ENCODE data around the gene PANX3. TPM values are rescaled to one million over a fixed set of nuclear protein-coding genes. Genes with fewer than 3 reads are reported as not detected.

PANX3 gene
- total and polyA plus RNA-seq, 2 of the 4 experiments (the other 2 are of a cell fraction): not detected

GRCh38 chr11:124608147-124608546 lies 3.1 kb upstream of the PANX3 start:
- no peaks in the 10 kb centered on the region for H3K79me1 ChIP-seq (ENCODE audit: low read depth in 1 of 2, low read length in 2 of 2)
- H2AFZ ChIP-seq (replicated peaks; ENCODE audit: low read length, poor library complexity): no peak overlapping the region
- H3K9ac ChIP-seq (ENCODE audit: low read depth, low read length): no peak overlapping the region
- H3K9me3 ChIP-seq (ENCODE audit: control insufficient read depth, insufficient read depth, low read length): no peaks in the 10 kb centered on the region
- no peak overlapping the region for H2BK120ac ChIP-seq (ENCODE audit: low read depth, low read length)
- CTCF ChIA-PET: interaction anchor here (0.6 to 0.7 kb wide), 2 partner anchors 22 to 1086 kb away, joined by 3 to 5 read pairs; no protein-coding TSS in a partner anchor
- no peak overlapping the region for H4K5ac ChIP-seq (ENCODE audit: low read depth, low read length)
- no peaks in the 10 kb centered on the region; the same call in 1 of the 2 replicates for H3K27me3 ChIP-seq (ENCODE audit: control insufficient read depth, insufficient read depth, low read length)
- intact Hi-C loops (cut with micrococcal nuclease) (no loop called here), dilution Hi-C loops (cut with HindIII; ENCODE audit: low sequenced_read_pairs, unreplicated experiment) (no loop called here), in situ Hi-C loops (cut with MboI; ENCODE audit: low sequenced_read_pairs) (no loop called here)
- no peak overlapping the region for H3K23ac ChIP-seq (ENCODE audit: low read depth, low read length)
- H3K4me1 ChIP-seq (ENCODE audit: control insufficient read depth, insufficient read depth, low read length): no peaks in the 10 kb centered on the region
- H2BK15ac ChIP-seq (ENCODE audit: low read depth, low read length): no peak overlapping the region
- no peak overlapping the region for H2BK20ac ChIP-seq (ENCODE audit: low read depth, low read length)
- no peak overlapping the region for H3K18ac ChIP-seq (ENCODE audit: low read depth, low read length)
- H3K4me3 ChIP-seq (ENCODE audit: insufficient read depth, low read depth, low read length): no peak overlapping the region
- no peak overlapping the region for H3K27ac ChIP-seq (ENCODE audit: insufficient read depth, low read length)
- ATAC-seq (ENCODE audit: low read depth) (no peak), DNase-seq (no peak)
- no peak overlapping the region for H2AK9ac ChIP-seq (replicated peaks; ENCODE audit: low read depth, low read length, poor library complexity)
- no peak overlapping the region for H2BK5ac ChIP-seq (ENCODE audit: low read depth, low read length, poor library complexity, severe bottlenecking)
- H3K4ac ChIP-seq (ENCODE audit: low read depth, low read length): no peak overlapping the region
- TF ChIP-seq RAD21 (IDR thresholded peaks at IDR 0.05; ENCODE audit: low read length): no peak
- TF ChIP-seq USF2 (IDR thresholded peaks at IDR 0.05; ENCODE audit: low read depth, low read length): no peak
- TF ChIP-seq MAFK (IDR thresholded peaks at IDR 0.05; ENCODE audit: low read depth, low read length): peak; percentile 99
- TF ChIP-seq CTCF (conservative IDR thresholded peaks at IDR 0.05; ENCODE audit: low read depth, low read length): no peak
- no peak for TF ChIP-seq CHD1 (IDR thresholded peaks at IDR 0.05; ENCODE audit: low read depth, low read length)
- TF ChIP-seq RFX5 (IDR thresholded peaks at IDR 0.05; ENCODE audit: low read depth, low read length): no peak
- no TSS peak for BruUV-seq (replicated peaks)
- H4K20me1 ChIP-seq (ENCODE audit: insufficient read depth, low read length): no peaks in the 10 kb centered on the region
- POLR2A ChIA-PET (ENCODE audit: unreplicated experiment): no interaction called here
- no peak overlapping the region for H3K14ac ChIP-seq (replicated peaks; ENCODE audit: low read depth, low read length)
- no peak overlapping the region for H2AK5ac ChIP-seq (ENCODE audit: low read depth, low read length)
- no peak overlapping the region for H4K91ac ChIP-seq (ENCODE audit: insufficient read depth, low read depth, low read length)
- no peak overlapping the region for H3K4me2 ChIP-seq (ENCODE audit: low read depth, low read length)
- no peak overlapping the region for H4K8ac ChIP-seq (ENCODE audit: low read depth in 2 of 2, low read length in 2 of 2)
- no peaks in the 10 kb centered on the region for H3K36me3 ChIP-seq (ENCODE audit: control insufficient read depth, insufficient read depth, low read length)
- H3K9me1 ChIP-seq (ENCODE audit: insufficient read depth, low read length): no peaks in the 10 kb centered on the region
- no peak overlapping the region for H3K56ac ChIP-seq (ENCODE audit: extremely low read depth, insufficient read depth, low read length)
